ENCODE data around the gene ELANE.
"Not testable (repeated sequence)": the region's sequence is repeated elsewhere in the genome, so short reads cannot be mapped to it uniquely, and the experiment has no call there.

ELANE gene

GRCh38 chr19:815775-816499, 36.2 kb upstream of the ELANE start:
- no peak for DNase-seq (ENCODE audit: low spot score)
- TF ChIP-seq CTCF (IDR thresholded peaks at IDR 0.05; ENCODE audit: extremely low read depth, missing control alignments): no peak

- no peak for DNase-seq (ENCODE audit: low spot score)
- TF ChIP-seq CTCF (IDR thresholded peaks at IDR 0.05; ENCODE audit: extremely low read depth, missing control alignments): no peak
Observed at GRCh38 chr19:816500-816857, 35.6 kb upstream of the ELANE start.

- not testable (repeated sequence) for DNase-seq (ENCODE audit: low spot score)
Observed at GRCh38 chr19:820212-820611, 31.9 kb upstream of the ELANE start.

- TF ChIP-seq CTCF (IDR thresholded peaks at IDR 0.05; ENCODE audit: extremely low read depth, missing control alignments): no peak
Observed at GRCh38 chr19:821231-821824, 30.8 kb upstream of the ELANE start.

GRCh38 chr19:821825-822503, 30.1 kb upstream of the ELANE start, which contains the start of gene PLPPR3:
Gene PLPPR3, minus strand, starts transcription at chr19:821955. Its CDS starts 396 bp downstream, at chr19:821559.
- no peak for DNase-seq (ENCODE audit: low spot score)
- no peak for TF ChIP-seq CTCF (IDR thresholded peaks at IDR 0.05; ENCODE audit: extremely low read depth, missing control alignments)

More at GRCh38 chr19:821231-821824, 30.8 kb upstream of the ELANE start:
- DNase-seq (ENCODE audit: low spot score): no peak

GRCh38 chr19:823565-824121, 28.5 kb upstream of the ELANE start:
- no peak for TF ChIP-seq CTCF (IDR thresholded peaks at IDR 0.05; ENCODE audit: extremely low read depth, missing control alignments)
- no peak for DNase-seq (ENCODE audit: low spot score)

GRCh38 chr19:824885-825284, 27.2 kb upstream of the ELANE start:
- no peak for DNase-seq (ENCODE audit: low spot score)
- TF ChIP-seq CTCF (IDR thresholded peaks at IDR 0.05; ENCODE audit: extremely low read depth, missing control alignments): no peak

All from GM20000 (cell line).